IMR-90 (cell line): ENCODE data around the gene PHB1. TPM values are rescaled to one million over a fixed set of nuclear protein-coding genes. Genes with fewer than 3 reads are reported as not detected.

Experiments used
- ATAC-seq: fragments of 200-7000 bp; cut with Tn5 transposase; 2 replicates; pipeline ENCODE4 v1.9.1; 2020; ENCODE audit warnings: low read depth, mild to moderate bottlenecking, moderate library complexity
- BruUV-seq: library from RNA; stranded (reverse); fragments of 400-500 nt; replicated peaks from 2 replicates; lab custom pipeline; 2021; lab: Mats Ljungman, UMichigan
- CTCF ChIA-PET: fragments of 300-600 bp; formaldehyde crosslinking; extraction: SDS; loops from one replicate; lab custom pipeline; 2021; ENCODE audit warnings: antibody characterized with exemption; lab: Yijun Ruan, JAX
- POLR2A ChIA-PET: fragments of 300-600 bp; sonication (Branson Sonifier 250); formaldehyde crosslinking; loops from one replicate; lab custom pipeline; 2022; ENCODE audit warnings: antibody characterized with exemption; ENCODE audit not compliant: unreplicated experiment; lab: Charles Lee
- DNase-seq: peaks from one replicate; pipeline ENCODE4 v3.0.0; 2013
- H2AFZ ChIP-seq: replicated peaks from 2 replicates; pipeline ENCODE3; 2013; ENCODE audit warnings: low read length, mild to moderate bottlenecking; ENCODE audit not compliant: poor library complexity
- H2AK5ac ChIP-seq: 2 replicates; pipeline ENCODE4 v1.6.1; 2013; ENCODE audit warnings: low read depth, low read length, inconsistent platforms
- H2AK9ac ChIP-seq: replicated peaks from 2 replicates; pipeline ENCODE3; 2013; ENCODE audit warnings: mild to moderate bottlenecking, low read depth, low read length, moderate library complexity; ENCODE audit not compliant: poor library complexity
- H2BK120ac ChIP-seq: 2 replicates; pipeline ENCODE4 v1.6.1; 2013; ENCODE audit warnings: low read depth, low read length, inconsistent platforms
- H2BK15ac ChIP-seq: 3 replicates; pipeline ENCODE4 v1.6.1; 2013; ENCODE audit warnings: low read depth, low read length, inconsistent platforms
- H2BK20ac ChIP-seq: 2 replicates; pipeline ENCODE4 v1.6.1; 2013; ENCODE audit warnings: low read depth, mild to moderate bottlenecking, inconsistent platforms, low read length, moderate library complexity
- H2BK5ac ChIP-seq: 2 replicates; pipeline ENCODE4 v1.6.1; 2013; ENCODE audit warnings: mild to moderate bottlenecking, low read depth, low read length, inconsistent platforms; ENCODE audit not compliant: poor library complexity, severe bottlenecking
- H3K14ac ChIP-seq: replicated peaks from 2 replicates; pipeline ENCODE4 v1.6.1; 2013; ENCODE audit warnings: low read depth, low read length, inconsistent platforms
- H3K18ac ChIP-seq: 2 replicates; pipeline ENCODE4 v1.6.1; 2013; ENCODE audit warnings: low read depth, low read length, control low read depth
- H3K23ac ChIP-seq: 2 replicates; pipeline ENCODE4 v1.6.1; 2013; ENCODE audit warnings: low read depth, low read length, inconsistent platforms
- H3K27ac ChIP-seq: 2 replicates; pipeline ENCODE4 v1.5.1; 2013; ENCODE audit warnings: mild to moderate bottlenecking, control low read depth, low read length; ENCODE audit not compliant: insufficient read depth
- H3K27me3 ChIP-seq: 2 replicates; pipeline ENCODE4 v1.6.1; 2013; ENCODE audit warnings: low read length; ENCODE audit not compliant: control insufficient read depth, insufficient read depth
- H3K36me3 ChIP-seq: 2 replicates; pipeline ENCODE4 v1.6.1; 2013; ENCODE audit warnings: low read length, mixed read lengths; ENCODE audit not compliant: control insufficient read depth, insufficient read depth
- H3K4ac ChIP-seq: 2 replicates; pipeline ENCODE4 v1.6.1; 2013; ENCODE audit warnings: low read depth, low read length, inconsistent platforms
- H3K4me1 ChIP-seq: 2 replicates; pipeline ENCODE4 v1.6.1; 2013; ENCODE audit warnings: low read length, mixed read lengths; ENCODE audit not compliant: control insufficient read depth, insufficient read depth
- H3K4me2 ChIP-seq: 2 replicates; pipeline ENCODE4 v1.6.1; 2013; ENCODE audit warnings: low read depth, mild to moderate bottlenecking, control low read depth, low read length, moderate library complexity
- H3K4me3 ChIP-seq: 2 replicates; pipeline ENCODE4 v1.5.1; 2013; ENCODE audit warnings: low read depth, mild to moderate bottlenecking, control low read depth, low read length, moderate library complexity; ENCODE audit not compliant: insufficient read depth
- H3K56ac ChIP-seq: 2 replicates; pipeline ENCODE4 v1.6.1; 2013; ENCODE audit warnings: low read length, inconsistent platforms; ENCODE audit not compliant: insufficient read depth; ENCODE audit errors: extremely low read depth
- H3K79me1 ChIP-seq, 2 experiments: 2 replicates each; pipeline ENCODE4 v1.6.1; 2013; ENCODE audit warnings: low read length in 2 of 2, inconsistent platforms in 1 of 2, low read depth in 1 of 2
- H3K9ac ChIP-seq: 2 replicates; pipeline ENCODE4 v1.6.1; 2013; ENCODE audit warnings: low read depth, low read length, control low read depth
- H3K9me1 ChIP-seq: 2 replicates; pipeline ENCODE4 v1.6.1; 2013; ENCODE audit warnings: low read length, inconsistent platforms; ENCODE audit not compliant: insufficient read depth
- H3K9me3 ChIP-seq: 2 replicates; pipeline ENCODE4 v1.6.1; 2013; ENCODE audit warnings: low read length; ENCODE audit not compliant: control insufficient read depth, insufficient read depth
- H4K20me1 ChIP-seq: 2 replicates; pipeline ENCODE4 v1.6.1; 2013; ENCODE audit warnings: low read length, inconsistent platforms; ENCODE audit not compliant: insufficient read depth
- H4K5ac ChIP-seq: 2 replicates; pipeline ENCODE4 v1.6.1; 2013; ENCODE audit warnings: mild to moderate bottlenecking, low read depth, low read length, control low read depth
- H4K8ac ChIP-seq, 2 experiments: 2 replicates each; pipeline ENCODE4 v1.6.1; 2013; ENCODE audit warnings: low read depth in 2 of 2, low read length in 2 of 2, control low read depth in 1 of 2, inconsistent platforms in 1 of 2
- H4K91ac ChIP-seq: 2 replicates; pipeline ENCODE4 v1.6.1; 2013; ENCODE audit warnings: low read depth, low read length, inconsistent platforms; ENCODE audit not compliant: insufficient read depth
- MXI1 ChIP-seq: IDR thresholded peaks from 2 replicates; pipeline ENCODE4 v1.6.1; 2012; ENCODE audit warnings: low read depth, mild to moderate bottlenecking, low read length, moderate library complexity, borderline replicate concordance
- WGBS, 2 experiments: methylation state at CpG; one replicate each; pipeline versions ENCODE4 v1.1.5 to v1.1.7; 2013; ENCODE audit warnings: missing lambda C conversion rate in 2 of 2; ENCODE audit not compliant: insufficient read length in 1 of 2; ENCODE audit errors: extremely low coverage in 2 of 2; 5-methylcytosine and 5-hydroxymethylcytosine counted together
- dilution Hi-C: fragments of 300-500 bp; cut with HindIII; formaldehyde crosslinking; loops from one replicate; pipeline ENCODE4 v1.14.3; 2018; ENCODE audit warnings: low sequenced_read_pairs; ENCODE audit not compliant: unreplicated experiment
- in situ Hi-C: fragments of 300-500 bp; cut with MboI; formaldehyde crosslinking; loops from 3 replicates; pipeline ENCODE4 v1.14.3; 2019; ENCODE audit warnings: low sequenced_read_pairs, inconsistent platforms, mixed read lengths
- intact Hi-C: fragments of 100-400 bp; cut with micrococcal nuclease; formaldehyde crosslinking; loops from 2 replicates; pipeline ENCODE4 v1.10.0; 2022
- polyA plus RNA-seq, 3 experiments: library from polyadenylated mRNA; depleted of rRNA; stranded (reverse); fragments of >200 nt; gene quantifications; 2 replicates each; pipeline ENCODE4 v1.2.3, GENCODE V29; 2012; ENCODE audit warnings: low replicate concordance in 1 of 3
- total RNA-seq: library from RNA; depleted of rRNA; stranded (reverse); fragments of >200 nt; gene quantifications from 2 replicates; pipeline ENCODE4 v1.2.3, GENCODE V29; 2012

Gene PHB1
- total and polyA plus RNA-seq, 2 of the 4 experiments (the other 2 are of a cell fraction) = 283 to 294 TPM

DNA sequence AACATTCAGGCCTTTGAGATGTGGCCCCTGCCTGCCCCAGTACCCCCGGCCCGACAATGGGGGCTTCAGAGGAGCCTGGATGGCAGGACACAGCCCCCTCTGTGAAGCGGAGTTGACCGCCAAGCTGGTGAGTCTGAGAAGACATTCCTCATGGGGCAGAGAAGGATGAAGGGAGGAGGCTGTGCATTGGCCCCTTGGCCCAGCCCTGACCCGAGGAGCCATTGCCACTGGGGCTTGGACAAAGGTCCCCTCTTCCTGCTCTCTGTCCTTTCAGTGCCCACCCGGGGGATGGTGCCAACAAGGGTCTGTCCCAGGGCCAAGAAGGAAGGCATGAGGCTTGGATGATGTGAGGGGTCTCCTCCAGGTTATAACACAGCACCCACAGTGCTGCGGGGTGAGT is 30.9 kb upstream of the PHB1 start:
- H4K5ac ChIP-seq = no peak overlapping the region
- H2BK20ac ChIP-seq = no peak overlapping the region
- TF ChIP-seq MXI1 = no peak
- no peak overlapping the region for H3K56ac ChIP-seq
- no peak overlapping the region for H3K9ac ChIP-seq
- no peaks in the 10 kb centered on the region for H3K36me3 ChIP-seq
- CTCF ChIA-PET = no interaction called here
- H2AFZ ChIP-seq = no peak overlapping the region
- no peak overlapping the region for H2AK9ac ChIP-seq
- ATAC-seq = no peak
- no peak overlapping the region for H3K14ac ChIP-seq
- H3K4me1 ChIP-seq = no peaks in the 10 kb centered on the region
- no peak overlapping the region for H3K4me2 ChIP-seq
- no peak overlapping the region for H3K23ac ChIP-seq
- no peak overlapping the region for H2BK5ac ChIP-seq
- no TSS peak for BruUV-seq
- POLR2A ChIA-PET = no interaction called here
- no peaks in the 10 kb centered on the region for H3K9me3 ChIP-seq
- no peak overlapping the region for H2BK15ac ChIP-seq
- in situ Hi-C loops (no loop called here), dilution Hi-C loops (no loop called here), intact Hi-C loops (no loop called here)
- H4K20me1 ChIP-seq = no peaks in the 10 kb centered on the region
- no peak overlapping the region for H3K4me3 ChIP-seq
- 83% methylated on average over 4 of the region's 7 CpGs; no CpG with 5 or more reads in 1 of the 2 experiments for WGBS, 2 experiments
- no peak for DNase-seq
- no peak overlapping the region for H3K4ac ChIP-seq
- no peak overlapping the region for H3K18ac ChIP-seq
- peaks cover 57% of the 10 kb centered on the region for H3K27me3 ChIP-seq
- no peaks in the 10 kb centered on the region for H3K9me1 ChIP-seq
- H2AK5ac ChIP-seq = no peak overlapping the region
- no peak overlapping the region for H3K27ac ChIP-seq
- no peaks in the 10 kb centered on the region for H3K79me1 ChIP-seq
- H4K8ac ChIP-seq = no peak overlapping the region
- H2BK120ac ChIP-seq = no peak overlapping the region
- no peak overlapping the region for H4K91ac ChIP-seq
